Measurements from ENCODE around the gene OR2T34.
"Not testable (repeated sequence)": the region's sequence is repeated elsewhere in the genome, so short reads cannot be mapped to it uniquely, and the experiment has no call there.

The OR2T34 gene

GRCh38 chr1:248562672-248563071, 11.9 kb downstream of the OR2T34 start, which contains the start of gene OR2T29:
Gene OR2T29 (minus strand): TSS chr1:248562772. CDS start chr1:248559491, 3,281 bp downstream.
- not testable (repeated sequence) for DNase-seq (ENCODE audit: low read depth)

- DNase-seq (ENCODE audit: low read depth) = not testable (repeated sequence)
These were observed 23.5 kb downstream of the OR2T34 start for GRCh38 chr1:248551027-248551426.

- DNase-seq (ENCODE audit: low read depth) = not testable (repeated sequence)
These were observed 27.2 kb downstream of the OR2T34 start for GRCh38 chr1:248547383-248547782.

- DNase-seq (ENCODE audit: low read depth) = not testable (repeated sequence)
These were observed 37.1 kb downstream of the OR2T34 start for GRCh38 chr1:248537449-248537848.
